Esophagus (tissue), 2 donors: ENCODE measurements around the gene SOD2. TPM values are rescaled to one million over a fixed set of nuclear protein-coding genes. Genes with fewer than 3 reads are reported as not detected.
"Not testable (repeated sequence)": the region's sequence is repeated elsewhere in the genome, so short reads cannot be mapped to it uniquely, and the experiment has no call there.

Source experiments
- H3K27ac ChIP-seq, 2 donors: one replicate each; pipeline ENCODE4 v1.5.1; 2013; ENCODE audit warnings: low read depth in 2 of 2, mild to moderate bottlenecking in 2 of 2, inconsistent platforms in 1 of 2, low read length in 1 of 2, moderate library complexity in 1 of 2
- H3K27me3 ChIP-seq, 2 donors: one replicate each; pipeline ENCODE4 v1.6.1; 2013; ENCODE audit warnings: low read length in 2 of 2, control low read depth in 1 of 2, mild to moderate bottlenecking in 1 of 2; ENCODE audit not compliant: insufficient read depth in 2 of 2, control insufficient read depth in 1 of 2
- H3K36me3 ChIP-seq, 2 donors: one replicate each; pipeline ENCODE4 v1.6.1; 2013; ENCODE audit warnings: low read length in 1 of 2; ENCODE audit not compliant: control insufficient read depth in 2 of 2, insufficient read depth in 2 of 2
- H3K4me1 ChIP-seq, 2 donors: one replicate each; pipeline ENCODE4 v1.6.1; 2013; ENCODE audit warnings: low read length in 1 of 2; ENCODE audit not compliant: control insufficient read depth in 2 of 2, insufficient read depth in 2 of 2
- H3K4me3 ChIP-seq, 2 donors: one replicate each; pipeline ENCODE4 v1.5.1; 2013; ENCODE audit warnings: low read length in 2 of 2, mild to moderate bottlenecking in 2 of 2, low read depth in 1 of 2, moderate library complexity in 1 of 2
- H3K9me3 ChIP-seq, 2 donors: one replicate each; pipeline ENCODE4 v1.6.1; 2013; ENCODE audit warnings: mild to moderate bottlenecking in 2 of 2, low read depth in 1 of 2, low read length in 1 of 2, moderate library complexity in 1 of 2; ENCODE audit not compliant: control insufficient read depth in 2 of 2, insufficient read depth in 1 of 2
- whole genome bisulfite sequencing, 2 donors: extraction: QIAGEN DNeasy Blood & Tissue Kit; methylation state at CpG; one replicate each; pipeline ENCODE4 v1.1.7; 2013; 5-methylcytosine and 5-hydroxymethylcytosine counted together
- polyA plus RNA-seq, 2 donors: library from polyadenylated mRNA; stranded (reverse); fragments of 200-250 nt; gene quantifications; one replicate each; pipeline ENCODE4 v1.2.3, GENCODE V29; 2013
- donor health status: healthy with polysubstance abuse.
- donor health status: Bipolar disorder and iron deficiency.

Gene SOD2
- polyA plus RNA-seq: 100 to 1,000 TPM in 1 of 2 donors, 10 to 100 TPM in 1; 79.1 to 167 TPM

DNA sequence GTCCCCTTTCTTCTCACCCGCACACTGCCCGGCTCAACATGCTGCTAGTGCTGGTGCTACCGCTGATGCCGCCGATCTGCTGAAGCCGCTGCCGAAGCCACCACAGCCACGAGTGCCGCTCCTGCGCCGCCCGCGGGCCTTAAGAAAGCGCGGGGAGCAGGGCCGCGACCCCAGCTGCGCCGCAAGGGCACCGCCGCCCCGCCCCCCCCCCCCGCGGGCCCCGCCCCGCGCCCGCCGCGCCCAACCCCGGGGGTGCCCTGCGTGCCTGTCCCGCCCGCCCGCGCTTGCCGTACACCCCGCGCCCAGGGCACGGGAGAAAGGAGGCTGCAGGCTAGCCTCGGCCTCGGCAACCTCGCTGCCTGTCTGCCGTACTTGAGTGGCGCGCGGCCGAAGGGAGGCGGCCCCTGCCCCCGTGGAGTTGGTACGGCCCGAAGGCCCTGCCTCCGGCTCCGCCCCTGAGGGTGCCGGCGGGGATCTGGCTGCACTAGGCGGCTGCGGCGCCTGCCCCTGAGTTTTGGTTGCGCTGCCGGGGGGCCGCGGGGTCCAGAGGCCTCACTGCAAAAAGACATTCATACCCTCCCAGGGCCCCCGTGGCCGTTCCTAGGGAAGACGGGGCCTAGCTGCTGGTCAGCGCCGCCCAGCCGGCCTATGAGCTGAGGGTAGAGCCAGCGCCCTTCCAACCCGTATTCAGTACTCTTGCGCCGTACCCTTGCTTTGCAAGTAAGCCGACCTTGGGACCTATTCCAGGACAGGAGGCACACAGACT is at the start of gene SOD2:
TSS of gene SOD2 (minus strand) at position 114 of the 766 bp plus-strand sequence. CDS start at position 40, 74 bp downstream.
- peak within 1 kb of the TSS; percentile 96 to 99 for H3K27ac ChIP-seq
- 0% methylated on average over 56 to 74 of the region's 74 CpGs for WGBS, 2 donors
- peak within 1 kb of the TSS; percentile 79 to 97 for H3K4me3 ChIP-seq
- no peaks in the 10 kb centered on the region for H3K27me3 ChIP-seq
- H3K9me3 ChIP-seq: no peaks in the 10 kb centered on the region
- H3K4me1 ChIP-seq: peaks cover 0 to 4% of the 10 kb centered on the region in 2 donors
- peaks cover 3 to 6% of the 10 kb centered on the region in 2 donors for H3K36me3 ChIP-seq

DNA sequence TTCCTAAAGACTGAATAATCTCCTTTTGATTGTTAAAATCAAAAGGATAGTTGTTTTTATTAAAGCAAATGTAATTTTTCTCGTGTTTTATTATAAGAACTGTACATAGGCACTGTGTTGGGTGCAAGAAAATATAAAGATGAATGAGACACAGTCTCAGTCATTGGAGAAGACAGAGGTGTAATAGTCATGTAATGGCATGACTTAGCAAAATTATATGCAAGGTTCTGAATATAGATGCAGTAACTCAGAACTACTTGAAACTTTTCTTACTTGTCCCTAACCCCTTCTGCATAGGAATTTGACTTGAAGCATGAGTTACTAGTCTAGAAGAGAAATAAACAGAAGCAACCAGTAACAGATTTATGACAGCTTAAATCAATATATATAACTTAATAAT is 49.1 kb upstream of the SOD2 start:
- WGBS, 2 donors: 80 to 83% methylated on average over 1 of the region's 1 CpG
- Histone ChIP-seq H3K27ac (no peak overlapping the region), H3K9me3 (no peaks in the 10 kb centered on the region), H3K4me3 (no peak overlapping the region), H3K27me3 (no peaks in the 10 kb centered on the region), H3K4me1 (no peaks in the 10 kb centered on the region), H3K36me3 (peaks cover 8 to 10% of the 10 kb centered on the region in 2 donors)

DNA sequence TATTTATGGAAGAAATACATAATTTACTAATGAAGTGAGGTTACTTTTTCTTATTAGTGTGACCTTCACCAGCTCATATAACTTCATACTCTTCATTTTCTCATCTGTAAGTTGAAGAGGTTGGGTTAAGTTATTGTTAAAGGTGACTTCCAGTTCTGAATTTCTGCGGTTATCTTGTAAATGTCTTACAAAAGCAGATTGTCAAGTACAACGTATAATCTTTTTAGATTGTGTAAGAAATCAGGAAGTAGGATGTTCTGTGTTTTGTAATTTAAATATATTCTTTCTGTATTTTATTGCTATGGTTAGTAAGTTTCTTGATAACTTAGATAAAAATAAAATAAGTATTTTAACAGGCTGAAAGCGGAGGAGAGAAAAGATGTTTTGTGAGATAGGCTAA is 46.3 kb upstream of the SOD2 start:
- Histone ChIP-seq H3K27ac (no peak overlapping the region), H3K4me1 (peaks cover 0 to 2% of the 10 kb centered on the region in 2 donors), H3K9me3 (no peaks in the 10 kb centered on the region), H3K27me3 (no peaks in the 10 kb centered on the region), H3K36me3 (peaks cover 0 to 3% of the 10 kb centered on the region in 2 donors), H3K4me3 (no peak overlapping the region)
- WGBS, 2 donors: 67 to 72% methylated on average over 3 of the region's 3 CpGs

DNA sequence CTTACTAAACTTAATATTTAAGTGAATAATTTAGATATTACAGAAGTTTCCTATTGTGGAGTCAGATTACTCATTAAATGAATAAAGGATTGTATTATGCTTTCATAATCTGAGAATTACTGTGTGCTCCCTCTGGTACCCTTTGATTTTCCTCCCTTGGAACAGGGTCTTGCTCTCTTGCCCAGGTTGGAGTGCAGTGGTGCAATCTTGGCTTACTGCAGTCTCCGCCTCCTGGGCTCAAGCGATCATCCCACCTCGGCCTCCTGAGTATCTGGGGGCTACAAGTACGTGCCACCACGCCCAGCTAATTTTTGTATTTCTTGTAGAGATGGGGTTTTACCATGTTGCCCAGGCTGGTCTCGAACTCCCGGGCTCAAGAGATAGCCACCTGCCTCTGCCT is 43.9 kb upstream of the SOD2 start:
- no peaks in the 10 kb centered on the region for H3K9me3 ChIP-seq
- 92 to 93% methylated on average over 7 of the region's 7 CpGs for WGBS, 2 donors
- H3K27ac ChIP-seq: no peak overlapping the region
- H3K27me3 ChIP-seq: no peaks in the 10 kb centered on the region
- peaks cover 0 to 3% of the 10 kb centered on the region in 2 donors for H3K36me3 ChIP-seq
- no peak overlapping the region for H3K4me3 ChIP-seq
- H3K4me1 ChIP-seq: peaks cover 0 to 2% of the 10 kb centered on the region in 2 donors

DNA sequence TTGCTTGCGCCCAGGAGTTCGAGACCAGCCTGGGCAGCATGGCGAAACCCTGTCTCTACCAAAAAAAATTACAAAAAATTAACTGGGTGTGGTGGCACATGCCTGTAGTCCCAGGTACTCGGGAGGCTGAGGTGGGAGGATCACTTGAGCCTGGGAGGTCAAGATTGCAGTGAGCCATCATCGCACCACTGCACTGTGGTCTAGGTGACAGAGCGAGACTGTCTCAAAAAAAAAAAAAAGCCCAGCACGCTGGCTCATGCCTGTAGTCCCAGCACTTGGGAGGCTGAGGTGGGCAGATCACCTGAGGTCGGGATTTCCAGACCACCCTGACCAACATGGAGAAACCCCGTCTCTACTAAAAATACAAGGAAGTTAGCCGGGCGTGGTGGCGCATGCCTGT is 40.4 kb upstream of the SOD2 start:
- H3K4me3 ChIP-seq, H3K36me3 ChIP-seq, H3K4me1 ChIP-seq, H3K9me3 ChIP-seq, H3K27me3 ChIP-seq, H3K27ac ChIP-seq: not testable (repeated sequence)
- 93 to 94% methylated on average over 12 of the region's 12 CpGs for WGBS, 2 donors

DNA sequence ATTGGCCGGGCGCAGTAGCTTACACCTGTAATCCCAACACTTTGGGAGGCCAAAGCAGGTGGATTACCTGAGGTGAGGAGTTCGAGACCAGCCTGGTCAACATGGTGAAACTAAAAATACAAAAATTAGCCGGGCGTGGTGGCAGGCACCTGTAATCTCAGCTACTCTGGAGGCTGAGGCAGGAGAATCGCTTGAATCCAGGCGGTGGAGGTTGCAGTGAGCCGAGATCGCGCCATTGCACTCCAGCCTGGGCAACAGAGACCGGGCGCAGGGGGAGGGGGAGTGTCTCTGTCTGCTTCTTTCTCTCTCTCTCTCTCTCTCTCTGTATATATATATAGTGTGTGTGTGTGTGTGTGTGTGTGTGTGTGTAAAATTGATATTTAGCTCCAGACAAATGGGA is 39.5 kb upstream of the SOD2 start:
- 90 to 94% methylated on average over 12 of the region's 12 CpGs for WGBS, 2 donors
- H3K36me3 ChIP-seq, H3K4me3 ChIP-seq, H3K4me1 ChIP-seq, H3K27me3 ChIP-seq, H3K9me3 ChIP-seq, H3K27ac ChIP-seq: not testable (repeated sequence)

DNA sequence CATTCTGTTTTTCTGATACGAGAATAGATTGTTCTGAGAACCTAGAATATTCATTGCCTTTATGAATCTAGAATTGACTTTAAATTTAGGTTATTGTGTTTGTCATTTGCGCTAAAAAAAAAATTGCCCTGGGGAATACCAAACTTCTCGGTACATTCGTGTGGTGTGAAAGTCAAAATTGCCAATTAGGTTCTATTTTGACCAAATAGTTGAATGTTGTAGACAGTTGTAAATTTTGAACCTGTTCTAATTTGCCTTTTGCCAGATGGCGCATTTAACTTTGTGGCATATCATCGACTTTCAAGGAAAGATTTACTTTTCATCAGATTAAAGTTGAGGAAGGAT is 37.3 kb upstream of the SOD2 start:
- Histone ChIP-seq H3K4me1 (no peaks in the 10 kb centered on the region), H3K27me3 (no peaks in the 10 kb centered on the region), H3K4me3 (no peak overlapping the region), H3K9me3 (no peaks in the 10 kb centered on the region), H3K27ac (no peak overlapping the region), H3K36me3 (no peaks in the 10 kb centered on the region)
- 53 to 56% methylated on average over 6 of the region's 6 CpGs for WGBS, 2 donors

DNA sequence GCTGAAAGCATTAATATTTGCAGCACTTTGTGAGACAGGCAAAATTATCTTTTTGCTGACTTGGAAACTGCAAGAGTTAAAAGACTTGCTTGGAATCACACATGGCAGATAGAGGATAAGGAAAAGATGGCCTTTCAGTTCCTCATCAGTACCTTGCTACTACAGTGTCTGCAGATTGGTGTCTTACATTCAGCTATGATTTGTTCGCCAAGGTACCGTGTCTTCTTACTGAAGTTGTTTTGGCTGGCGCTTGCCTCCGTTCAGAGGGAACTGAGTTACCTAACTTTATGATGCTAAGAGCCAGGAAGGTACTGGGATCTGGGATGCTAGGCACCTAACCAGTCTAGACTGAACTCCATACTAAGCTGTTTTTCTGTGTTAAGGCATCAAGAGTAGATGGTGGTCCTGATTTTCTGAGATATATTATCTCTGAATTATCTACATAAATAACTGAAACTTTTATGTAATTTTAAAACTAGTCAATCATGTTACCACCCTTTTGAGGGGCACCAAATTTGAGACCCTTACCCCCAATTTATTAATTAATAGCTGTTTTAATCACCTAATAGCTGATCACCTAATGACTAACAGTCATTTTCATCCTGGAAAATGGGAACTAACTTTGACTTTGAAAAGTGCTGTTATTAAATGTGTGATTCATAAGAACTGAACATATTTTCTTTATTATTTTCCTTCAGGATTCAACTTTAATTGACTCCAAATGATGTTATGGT is 36.7 kb upstream of the SOD2 start:
- WGBS, 2 donors: 15 to 23% methylated on average over 4 of the region's 4 CpGs
- Histone ChIP-seq H3K4me3 (peak overlapping the region in 1 of 2 donors; percentile 44), H3K4me1 (no peaks in the 10 kb centered on the region), H3K36me3 (no peaks in the 10 kb centered on the region), H3K9me3 (no peaks in the 10 kb centered on the region), H3K27me3 (no peaks in the 10 kb centered on the region), H3K27ac (peak overlapping the region; percentile 1 to 24)

DNA sequence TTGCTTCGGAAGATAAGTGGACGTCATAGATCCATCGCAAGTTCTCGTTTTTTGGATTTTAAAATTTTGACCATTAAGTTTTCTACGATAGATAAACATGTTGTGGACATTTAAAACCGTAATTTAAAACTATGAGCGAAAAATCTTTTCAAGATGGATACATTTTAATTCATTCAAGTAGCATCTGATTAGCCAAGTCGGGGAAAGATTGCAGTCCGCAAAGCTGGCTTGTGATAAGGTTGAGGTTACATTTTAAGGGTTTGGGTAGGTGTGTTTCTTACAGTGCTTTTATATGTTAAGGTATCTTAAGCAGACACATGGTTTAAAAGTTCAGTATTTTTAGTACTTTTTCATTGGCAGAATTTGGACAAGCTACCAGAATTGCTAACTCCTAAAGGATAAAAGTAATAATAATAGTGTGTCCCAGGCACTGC is 35.5 kb upstream of the SOD2 start:
- Histone ChIP-seq H3K4me3 (peak overlapping the region in 1 of 2 donors; percentile 99), H3K27me3 (no peaks in the 10 kb centered on the region), H3K36me3 (no peaks in the 10 kb centered on the region), H3K9me3 (no peaks in the 10 kb centered on the region), H3K4me1 (no peaks in the 10 kb centered on the region), H3K27ac (no peak overlapping the region)
- 1% methylated on average over 9 of the region's 9 CpGs for WGBS, 2 donors
